SK-N-SH treated with all-trans-retinoic acid at 6 μM for 48 hours (cell line): ENCODE data around the gene PDZD4.

Experiments used
- ATAC-seq: fragments of 200-7000 bp; cut with Tn5 transposase; 3 replicates; pipeline ENCODE4 v1.9.1; 2020; ENCODE audit warnings: mild to moderate bottlenecking, moderate library complexity
- BACH2 ChIP-seq: fragments of 250-450 bp; sonication (Bioruptor Pico); IDR thresholded peaks from 2 replicates; pipeline ENCODE4 v1.9.0; 2021; ENCODE audit warnings: mild to moderate bottlenecking, borderline replicate concordance
- CREB5 ChIP-seq: fragments of 250-450 bp; sonication (Bioruptor Pico); IDR thresholded peaks from 2 replicates; pipeline ENCODE4 v1.5.1; 2020; ENCODE audit warnings: low read depth, mild to moderate bottlenecking, moderate library complexity
- CSDC2 ChIP-seq: fragments of 250-450 bp; sonication (Bioruptor Pico); IDR thresholded peaks from 2 replicates; pipeline ENCODE4 v1.5.0; 2020; ENCODE audit warnings: mild to moderate bottlenecking, moderate library complexity
- CSRNP3 ChIP-seq: fragments of 250-450 bp; sonication (Bioruptor Pico); IDR thresholded peaks from 2 replicates; pipeline ENCODE4 v1.5.1; 2021; ENCODE audit warnings: mild to moderate bottlenecking, moderate library complexity
- ISL1 ChIP-seq: fragments of 250-450 bp; sonication (Bioruptor Pico); IDR thresholded peaks from 2 replicates; pipeline ENCODE4 v2.1.2; 2022; ENCODE audit warnings: mild to moderate bottlenecking, moderate library complexity
- OSR1 ChIP-seq: fragments of 250-450 bp; sonication (Bioruptor Pico); IDR thresholded peaks from 2 replicates; pipeline ENCODE4 v1.8.0; 2022; ENCODE audit warnings: moderate library complexity, mild to moderate bottlenecking, inconsistent platforms
- PATZ1 ChIP-seq: fragments of 250-450 bp; sonication (Bioruptor Pico); IDR thresholded peaks from 2 replicates; pipeline ENCODE4 v1.8.0; 2020; ENCODE audit warnings: mild to moderate bottlenecking, moderate library complexity, borderline replicate concordance
- POU6F1 ChIP-seq: fragments of 250-450 bp; sonication (Bioruptor Pico); IDR thresholded peaks from 2 replicates; pipeline ENCODE4 v1.8.0; 2021; ENCODE audit warnings: low read depth, mild to moderate bottlenecking, moderate library complexity, borderline replicate concordance
- RARB ChIP-seq: fragments of 250-450 bp; sonication (Bioruptor Pico); IDR thresholded peaks from 2 replicates; pipeline ENCODE4 v1.8.0; 2021; ENCODE audit warnings: mild to moderate bottlenecking, moderate library complexity
- TCF4 ChIP-seq: fragments of 250-450 bp; sonication (Bioruptor Pico); IDR thresholded peaks from 2 replicates; pipeline ENCODE4 v1.8.0; 2021; ENCODE audit warnings: mild to moderate bottlenecking, moderate library complexity, borderline replicate concordance
- TSHZ2 ChIP-seq: fragments of 250-450 bp; sonication (Bioruptor Pico); IDR thresholded peaks from 2 replicates; pipeline ENCODE4 v1.5.0; 2020; ENCODE audit warnings: mild to moderate bottlenecking, moderate library complexity
- ZC3H10 ChIP-seq: fragments of 250-450 bp; sonication (Bioruptor Pico); IDR thresholded peaks from 2 replicates; pipeline ENCODE4 v1.5.1; 2021; ENCODE audit warnings: mild to moderate bottlenecking, moderate library complexity
- ZFP3 ChIP-seq: fragments of 250-450 bp; sonication (Bioruptor Pico); IDR thresholded peaks from 2 replicates; pipeline ENCODE4 v1.5.0; 2020; ENCODE audit warnings: mild to moderate bottlenecking, moderate library complexity
- ZFP30 ChIP-seq: fragments of 450-650 bp; formaldehyde crosslinking; IDR thresholded peaks from 2 replicates; pipeline ENCODE4 v1.5.0; 2022; ENCODE audit warnings: mild to moderate bottlenecking, moderate library complexity
- ZNF8 ChIP-seq: fragments of 450-650 bp; formaldehyde crosslinking; IDR thresholded peaks from 2 replicates; pipeline ENCODE4 v1.5.0; 2020; ENCODE audit warnings: mild to moderate bottlenecking, moderate library complexity

The PDZD4 gene

GRCh38 chrX:153864561-153865320 is 34.4 kb upstream of the PDZD4 start:
- ATAC-seq = no peak
- TF ChIP-seq PATZ1 (CRISPR knock-in tag) = no peak
- TF ChIP-seq POU6F1 (CRISPR knock-in tag) = no peak
- TF ChIP-seq ZFP3 (CRISPR knock-in tag) = no peak
- TF ChIP-seq ZC3H10 (CRISPR knock-in tag) = no peak
- TF ChIP-seq OSR1 (CRISPR knock-in tag) = no peak
- TF ChIP-seq ISL1 (CRISPR knock-in tag) = no peak
- TF ChIP-seq ZFP30 (CRISPR knock-in tag) = no peak
- no peak for TF ChIP-seq CREB5 (CRISPR knock-in tag)
- no peak for TF ChIP-seq BACH2 (CRISPR knock-in tag)
- TF ChIP-seq ZNF8 (CRISPR knock-in tag) = no peak
- no peak for TF ChIP-seq CSRNP3 (CRISPR knock-in tag)

GRCh38 chrX:153864101-153864500 is 33.8 kb upstream of the PDZD4 start:
- ATAC-seq = no peak

More at GRCh38 chrX:153864101-153864500, 33.8 kb upstream of the PDZD4 start:
- TF ChIP-seq TCF4 (CRISPR knock-in tag) (no peak), CREB5 (CRISPR knock-in tag) (no peak), RARB (no peak), TSHZ2 (CRISPR knock-in tag) (no peak), CSRNP3 (CRISPR knock-in tag) (no peak), ISL1 (CRISPR knock-in tag) (no peak), CSDC2 (no peak), OSR1 (CRISPR knock-in tag) (no peak)
- TF ChIP-seq, all 23 proteins: peak for 0
